IMR-90 (cell line): Measurements from ENCODE around the gene COL4A5. TPM values are rescaled to one million over a fixed set of nuclear protein-coding genes. Genes with fewer than 3 reads are reported as not detected.

Experiments used
- ATAC-seq: fragments of 200-7000 bp; cut with Tn5 transposase; 2 replicates; pipeline ENCODE4 v1.9.1; 2020; ENCODE audit warnings: low read depth, mild to moderate bottlenecking, moderate library complexity
- BruUV-seq: library from RNA; stranded (reverse); fragments of 400-500 nt; replicated peaks from 2 replicates; lab custom pipeline; 2021; lab: Mats Ljungman, UMichigan
- CTCF ChIA-PET: fragments of 300-600 bp; formaldehyde crosslinking; extraction: SDS; loops from one replicate; lab custom pipeline; 2021; ENCODE audit warnings: antibody characterized with exemption; lab: Yijun Ruan, JAX
- POLR2A ChIA-PET: fragments of 300-600 bp; sonication (Branson Sonifier 250); formaldehyde crosslinking; loops from one replicate; lab custom pipeline; 2022; ENCODE audit warnings: antibody characterized with exemption; ENCODE audit not compliant: unreplicated experiment; lab: Charles Lee
- DNase-seq: peaks from one replicate; pipeline ENCODE4 v3.0.0; 2013
- H2AFZ ChIP-seq: replicated peaks from 2 replicates; pipeline ENCODE3; 2013; ENCODE audit warnings: low read length, mild to moderate bottlenecking; ENCODE audit not compliant: poor library complexity
- H2AK5ac ChIP-seq: 2 replicates; pipeline ENCODE4 v1.6.1; 2013; ENCODE audit warnings: low read depth, low read length, inconsistent platforms
- H2AK9ac ChIP-seq: replicated peaks from 2 replicates; pipeline ENCODE3; 2013; ENCODE audit warnings: mild to moderate bottlenecking, low read depth, low read length, moderate library complexity; ENCODE audit not compliant: poor library complexity
- H2BK120ac ChIP-seq: 2 replicates; pipeline ENCODE4 v1.6.1; 2013; ENCODE audit warnings: low read depth, low read length, inconsistent platforms
- H2BK15ac ChIP-seq: 3 replicates; pipeline ENCODE4 v1.6.1; 2013; ENCODE audit warnings: low read depth, low read length, inconsistent platforms
- H2BK20ac ChIP-seq: 2 replicates; pipeline ENCODE4 v1.6.1; 2013; ENCODE audit warnings: low read depth, mild to moderate bottlenecking, inconsistent platforms, low read length, moderate library complexity
- H2BK5ac ChIP-seq: 2 replicates; pipeline ENCODE4 v1.6.1; 2013; ENCODE audit warnings: mild to moderate bottlenecking, low read depth, low read length, inconsistent platforms; ENCODE audit not compliant: poor library complexity, severe bottlenecking
- H3K14ac ChIP-seq: replicated peaks from 2 replicates; pipeline ENCODE4 v1.6.1; 2013; ENCODE audit warnings: low read depth, low read length, inconsistent platforms
- H3K18ac ChIP-seq: 2 replicates; pipeline ENCODE4 v1.6.1; 2013; ENCODE audit warnings: low read depth, low read length, control low read depth
- H3K23ac ChIP-seq: 2 replicates; pipeline ENCODE4 v1.6.1; 2013; ENCODE audit warnings: low read depth, low read length, inconsistent platforms
- H3K27ac ChIP-seq: 2 replicates; pipeline ENCODE4 v1.5.1; 2013; ENCODE audit warnings: mild to moderate bottlenecking, control low read depth, low read length; ENCODE audit not compliant: insufficient read depth
- H3K27me3 ChIP-seq: 2 replicates; pipeline ENCODE4 v1.6.1; 2013; ENCODE audit warnings: low read length; ENCODE audit not compliant: control insufficient read depth, insufficient read depth
- H3K36me3 ChIP-seq: 2 replicates; pipeline ENCODE4 v1.6.1; 2013; ENCODE audit warnings: low read length, mixed read lengths; ENCODE audit not compliant: control insufficient read depth, insufficient read depth
- H3K4ac ChIP-seq: 2 replicates; pipeline ENCODE4 v1.6.1; 2013; ENCODE audit warnings: low read depth, low read length, inconsistent platforms
- H3K4me1 ChIP-seq: 2 replicates; pipeline ENCODE4 v1.6.1; 2013; ENCODE audit warnings: low read length, mixed read lengths; ENCODE audit not compliant: control insufficient read depth, insufficient read depth
- H3K4me2 ChIP-seq: 2 replicates; pipeline ENCODE4 v1.6.1; 2013; ENCODE audit warnings: low read depth, mild to moderate bottlenecking, control low read depth, low read length, moderate library complexity
- H3K4me3 ChIP-seq: 2 replicates; pipeline ENCODE4 v1.5.1; 2013; ENCODE audit warnings: low read depth, mild to moderate bottlenecking, control low read depth, low read length, moderate library complexity; ENCODE audit not compliant: insufficient read depth
- H3K56ac ChIP-seq: 2 replicates; pipeline ENCODE4 v1.6.1; 2013; ENCODE audit warnings: low read length, inconsistent platforms; ENCODE audit not compliant: insufficient read depth; ENCODE audit errors: extremely low read depth
- H3K79me1 ChIP-seq, 2 experiments: 2 replicates each; pipeline ENCODE4 v1.6.1; 2013; ENCODE audit warnings: low read length in 2 of 2, inconsistent platforms in 1 of 2, low read depth in 1 of 2
- H3K9ac ChIP-seq: 2 replicates; pipeline ENCODE4 v1.6.1; 2013; ENCODE audit warnings: low read depth, low read length, control low read depth
- H3K9me1 ChIP-seq: 2 replicates; pipeline ENCODE4 v1.6.1; 2013; ENCODE audit warnings: low read length, inconsistent platforms; ENCODE audit not compliant: insufficient read depth
- H3K9me3 ChIP-seq: 2 replicates; pipeline ENCODE4 v1.6.1; 2013; ENCODE audit warnings: low read length; ENCODE audit not compliant: control insufficient read depth, insufficient read depth
- H4K20me1 ChIP-seq: 2 replicates; pipeline ENCODE4 v1.6.1; 2013; ENCODE audit warnings: low read length, inconsistent platforms; ENCODE audit not compliant: insufficient read depth
- H4K5ac ChIP-seq: 2 replicates; pipeline ENCODE4 v1.6.1; 2013; ENCODE audit warnings: mild to moderate bottlenecking, low read depth, low read length, control low read depth
- H4K8ac ChIP-seq, 2 experiments: 2 replicates each; pipeline ENCODE4 v1.6.1; 2013; ENCODE audit warnings: low read depth in 2 of 2, low read length in 2 of 2, control low read depth in 1 of 2, inconsistent platforms in 1 of 2
- H4K91ac ChIP-seq: 2 replicates; pipeline ENCODE4 v1.6.1; 2013; ENCODE audit warnings: low read depth, low read length, inconsistent platforms; ENCODE audit not compliant: insufficient read depth
- CEBPB ChIP-seq: IDR thresholded peaks from 2 replicates; pipeline ENCODE4 v1.6.1; 2012; ENCODE audit warnings: low read depth, low read length, improper control_type of control experiment
- CHD1 ChIP-seq: IDR thresholded peaks from 2 replicates; pipeline ENCODE4 v1.6.1; 2012; ENCODE audit warnings: low read depth, low read length, improper control_type of control experiment
- POLR2A ChIP-seq: IDR thresholded peaks from 2 replicates; pipeline ENCODE4 v1.6.1; 2012; ENCODE audit warnings: mild to moderate bottlenecking, low read depth, low read length
- WGBS, 2 experiments: methylation state at CpG; one replicate each; pipeline versions ENCODE4 v1.1.5 to v1.1.7; 2013; ENCODE audit warnings: missing lambda C conversion rate in 2 of 2; ENCODE audit not compliant: insufficient read length in 1 of 2; ENCODE audit errors: extremely low coverage in 2 of 2; 5-methylcytosine and 5-hydroxymethylcytosine counted together
- dilution Hi-C: fragments of 300-500 bp; cut with HindIII; formaldehyde crosslinking; loops from one replicate; pipeline ENCODE4 v1.14.3; 2018; ENCODE audit warnings: low sequenced_read_pairs; ENCODE audit not compliant: unreplicated experiment
- in situ Hi-C: fragments of 300-500 bp; cut with MboI; formaldehyde crosslinking; loops from 3 replicates; pipeline ENCODE4 v1.14.3; 2019; ENCODE audit warnings: low sequenced_read_pairs, inconsistent platforms, mixed read lengths
- intact Hi-C: fragments of 100-400 bp; cut with micrococcal nuclease; formaldehyde crosslinking; loops from 2 replicates; pipeline ENCODE4 v1.10.0; 2022
- polyA plus RNA-seq, 3 experiments: library from polyadenylated mRNA; depleted of rRNA; stranded (reverse); fragments of >200 nt; gene quantifications; 2 replicates each; pipeline ENCODE4 v1.2.3, GENCODE V29; 2012; ENCODE audit warnings: low replicate concordance in 1 of 3
- total RNA-seq: library from RNA; depleted of rRNA; stranded (reverse); fragments of >200 nt; gene quantifications from 2 replicates; pipeline ENCODE4 v1.2.3, GENCODE V29; 2012
- TF ChIP-seq, protein P1 (sequence below): fragments of 150-350 bp; IDR thresholded peaks from 2 replicates; pipeline ENCODE4 v1.6.1; 2016; ENCODE audit warnings: low read depth, mild to moderate bottlenecking, low read length, moderate library complexity, borderline replicate concordance

Gene COL4A5
- total and polyA plus RNA-seq, 2 of the 4 experiments (the other 2 are of a cell fraction): 16.3 to 26.6 TPM

DNA sequence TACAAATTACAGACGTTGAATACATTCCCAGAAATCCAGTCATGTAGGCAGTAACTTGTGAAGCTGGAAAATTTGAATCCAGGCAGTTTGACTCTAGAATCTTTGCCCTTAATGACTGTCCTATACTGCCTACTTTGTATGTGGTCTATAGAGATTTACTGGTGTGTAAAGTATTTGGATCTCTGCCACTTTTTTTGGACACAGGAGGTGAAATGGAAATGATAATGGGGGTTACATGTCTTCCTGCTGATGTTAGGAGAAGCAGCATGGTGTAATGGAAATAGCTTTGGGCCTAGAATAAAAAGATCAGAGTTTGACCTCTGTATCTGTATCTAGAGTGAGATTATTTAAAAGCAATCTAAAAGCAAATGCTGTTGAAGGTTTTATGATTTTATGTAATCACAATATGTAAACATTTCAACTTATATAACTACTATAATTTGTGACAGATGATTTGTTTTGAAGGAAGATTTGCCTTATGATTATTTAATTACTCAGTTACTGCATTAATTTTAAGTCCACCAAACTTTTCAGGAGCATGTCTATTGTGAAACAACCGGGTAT is 3.3 kb downstream of the COL4A5 start:
- Histone ChIP-seq H3K4me3 (no peak overlapping the region), H2BK20ac (no peak overlapping the region), H3K9ac (no peak overlapping the region; the same call in 1 of the 2 replicates), H3K36me3 (no peaks in the 10 kb centered on the region), H4K5ac (no peak overlapping the region), H3K4ac (no peak overlapping the region), H2AK5ac (no peak overlapping the region), H3K4me2 (peak overlapping the region; percentile 48), H2BK5ac (no peak overlapping the region), H2BK120ac (no peak overlapping the region), H3K56ac (no peak overlapping the region), H3K23ac (no peak overlapping the region), H3K14ac (no peak overlapping the region), H3K18ac (no peak overlapping the region), H2AK9ac (no peak overlapping the region), H4K8ac (no peak overlapping the region), H2BK15ac (no peak overlapping the region), H3K27ac (no peak overlapping the region), H3K9me1 (no peaks in the 10 kb centered on the region), H3K9me3 (no peaks in the 10 kb centered on the region), H4K91ac (no peak overlapping the region), H3K4me1 (0 out of 2 replicates have a peak, but pooled peaks cover 1% of the 10 kb centered on the region), H3K27me3 (no peaks in the 10 kb centered on the region; the same call in 1 of the 2 replicates), H2AFZ (no peak overlapping the region), H3K79me1 (0 out of 4 replicates have a peak, but pooled peaks cover 0 to 10% of the 10 kb centered on the region in 2 experiments), H4K20me1 (peaks cover 7% of the 10 kb centered on the region; the same call in 1 of the 2 replicates)
- no CpG with 5 or more reads among the region's 2 CpGs for WGBS, 2 experiments
- ChIA-PET POLR2A (no interaction called here), CTCF (interaction anchor here (0.6 kb wide), 1 partner anchor 12 kb away, joined by 3 read pairs; no protein-coding TSS in a partner anchor)
- TF ChIP-seq CHD1: no peak
- no peak for TF ChIP-seq POLR2A
- TF ChIP-seq CEBPB: no peak
- TF ChIP-seq, protein P1, sequence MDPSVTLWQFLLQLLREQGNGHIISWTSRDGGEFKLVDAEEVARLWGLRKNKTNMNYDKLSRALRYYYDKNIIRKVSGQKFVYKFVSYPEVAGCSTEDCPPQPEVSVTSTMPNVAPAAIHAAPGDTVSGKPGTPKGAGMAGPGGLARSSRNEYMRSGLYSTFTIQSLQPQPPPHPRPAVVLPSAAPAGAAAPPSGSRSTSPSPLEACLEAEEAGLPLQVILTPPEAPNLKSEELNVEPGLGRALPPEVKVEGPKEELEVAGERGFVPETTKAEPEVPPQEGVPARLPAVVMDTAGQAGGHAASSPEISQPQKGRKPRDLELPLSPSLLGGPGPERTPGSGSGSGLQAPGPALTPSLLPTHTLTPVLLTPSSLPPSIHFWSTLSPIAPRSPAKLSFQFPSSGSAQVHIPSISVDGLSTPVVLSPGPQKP: no peak
- intact Hi-C loops: loop anchor here (5.0 kb wide), 2 partner anchors 94 to 136 kb away; no protein-coding TSS in a partner anchor
- dilution Hi-C loops: no loop called here
- in situ Hi-C loops: no loop called here
- no TSS peak for BruUV-seq
- DNase-seq: no peak
- ATAC-seq: no peak
